ENCODE measurements around the gene ERFL.

DNA sequence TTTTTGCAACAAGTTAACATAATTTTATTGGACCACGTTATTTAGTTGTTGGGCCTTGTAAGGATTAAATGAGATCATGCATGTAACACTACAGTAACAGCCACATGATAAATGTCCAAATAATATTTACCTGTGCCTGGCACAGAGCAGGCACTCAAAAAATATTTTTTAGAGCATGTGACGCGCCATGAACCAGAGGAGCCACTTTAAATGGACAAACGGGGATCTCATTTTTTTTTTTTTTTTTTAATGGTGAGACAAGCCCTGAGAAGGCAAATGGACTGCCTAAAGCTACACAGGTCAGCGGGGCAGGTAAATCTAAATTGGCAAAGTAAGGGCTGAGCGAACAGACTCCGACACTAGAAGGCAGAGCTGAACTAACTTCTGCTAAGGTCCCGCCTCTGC lies 69.0 kb downstream of the ERFL start:
- no peak for TF ChIP-seq CTCF (IDR thresholded peaks at IDR 0.05)
- TF ChIP-seq EZH2 (IDR thresholded peaks at IDR 0.05; ENCODE audit: borderline replicate concordance, insufficient read depth, low read depth, low read length, poor library complexity, severe bottlenecking) = no peak
